H9 (cell line): ENCODE measurements around the gene TMEM140. TPM values are rescaled to one million over a fixed set of nuclear protein-coding genes. Genes with fewer than 3 reads are reported as not detected.

Experiments
- DNase-seq: peaks from one replicate; pipeline ENCODE4 v3.0.0-alpha.2; 2017
- H2AFZ ChIP-seq: one replicate; pipeline ENCODE4 v1.6.1; 2013; ENCODE audit warnings: mild to moderate bottlenecking, low read length, control low read depth, moderate library complexity
- H2AK5ac ChIP-seq: 2 replicates; pipeline ENCODE4 v1.6.1; 2013; ENCODE audit warnings: low read length, control low read depth, mixed read lengths; ENCODE audit not compliant: insufficient read length
- H2BK120ac ChIP-seq: one replicate; pipeline ENCODE4 v1.6.1; 2013; ENCODE audit warnings: low read depth, mild to moderate bottlenecking, low read length, control low read depth, inconsistent platforms; ENCODE audit not compliant: poor library complexity, severe bottlenecking
- H2BK12ac ChIP-seq: 2 replicates; pipeline ENCODE4 v1.6.1; 2013; ENCODE audit warnings: low read length, control low read depth, mixed read lengths, low read depth; ENCODE audit not compliant: insufficient read length
- H2BK15ac ChIP-seq: 2 replicates; pipeline ENCODE4 v1.6.1; 2013; ENCODE audit warnings: low read depth, low read length, control low read depth
- H2BK20ac ChIP-seq: one replicate; pipeline ENCODE4 v1.6.1; 2013; ENCODE audit warnings: low read depth, mild to moderate bottlenecking, low read length, control low read depth, inconsistent platforms; ENCODE audit not compliant: poor library complexity, severe bottlenecking
- H2BK5ac ChIP-seq: 2 replicates; pipeline ENCODE4 v1.6.1; 2013; ENCODE audit warnings: low read length, control low read depth, mixed read lengths; ENCODE audit not compliant: insufficient read length
- H3K14ac ChIP-seq: 2 replicates; pipeline ENCODE4 v1.6.1; 2013; ENCODE audit warnings: low read length, control low read depth; ENCODE audit not compliant: insufficient read depth
- H3K18ac ChIP-seq: 2 replicates; pipeline ENCODE4 v1.6.1; 2013; ENCODE audit warnings: low read depth, mild to moderate bottlenecking, mixed read lengths, low read length, control low read depth; ENCODE audit not compliant: insufficient read length
- H3K23ac ChIP-seq: 2 replicates; pipeline ENCODE4 v1.6.1; 2013; ENCODE audit warnings: low read length, control low read depth, mixed read lengths, low read depth; ENCODE audit not compliant: insufficient read length
- H3K23me2 ChIP-seq: 2 replicates; pipeline ENCODE4 v1.6.1; 2013; ENCODE audit warnings: low read depth, mild to moderate bottlenecking, mixed read lengths, low read length, control low read depth; ENCODE audit not compliant: insufficient read length, poor library complexity, severe bottlenecking
- H3K27ac ChIP-seq: 2 replicates; pipeline ENCODE4 v1.5.1; 2013; ENCODE audit warnings: low read length, control low read depth, mixed read lengths, low read depth; ENCODE audit not compliant: insufficient read length
- H3K27me3 ChIP-seq: 2 replicates; pipeline ENCODE4 v1.6.1; 2013; ENCODE audit warnings: low read length, control low read depth, inconsistent platforms; ENCODE audit not compliant: insufficient read depth
- H3K4ac ChIP-seq: 2 replicates; pipeline ENCODE4 v1.6.1; 2013; ENCODE audit warnings: low read depth, mild to moderate bottlenecking, control low read depth, inconsistent platforms, low read length, moderate library complexity
- H3K4me1 ChIP-seq: 2 replicates; pipeline ENCODE4 v1.6.1; 2013; ENCODE audit warnings: low read length, control low read depth, inconsistent platforms; ENCODE audit not compliant: insufficient read depth
- H3K4me2 ChIP-seq: 2 replicates; pipeline ENCODE4 v1.6.1; 2013; ENCODE audit warnings: low read length, control low read depth, mixed read lengths; ENCODE audit not compliant: insufficient read length, insufficient read depth
- H3K56ac ChIP-seq: 2 replicates; pipeline ENCODE4 v1.6.1; 2013; ENCODE audit warnings: low read depth, mild to moderate bottlenecking, mixed read lengths, low read length, control low read depth; ENCODE audit not compliant: insufficient read length
- H3K79me1 ChIP-seq: 2 replicates; pipeline ENCODE4 v1.6.1; 2013; ENCODE audit warnings: low read depth, mild to moderate bottlenecking, moderate library complexity, low read length, control low read depth, inconsistent platforms; ENCODE audit not compliant: insufficient read depth, poor library complexity, severe bottlenecking
- H3K79me2 ChIP-seq: 2 replicates; pipeline ENCODE4 v1.6.1; 2013; ENCODE audit warnings: low read length, control low read depth, inconsistent platforms; ENCODE audit not compliant: insufficient read depth
- H3K9ac ChIP-seq: 2 replicates; pipeline ENCODE4 v1.6.1; 2013; ENCODE audit warnings: low read length, control low read depth, mixed read lengths; ENCODE audit not compliant: insufficient read length; ENCODE audit errors: extremely low read depth
- H3K9me3 ChIP-seq: one replicate; pipeline ENCODE4 v1.6.1; 2013; ENCODE audit warnings: low read depth, low read length, inconsistent platforms; ENCODE audit not compliant: control insufficient read depth
- H3T11ph ChIP-seq: one replicate; pipeline ENCODE4 v1.6.1; 2013; ENCODE audit warnings: mild to moderate bottlenecking, low read length, control low read depth, inconsistent platforms
- H4K20me1 ChIP-seq: one replicate; pipeline ENCODE4 v1.6.1; 2013; ENCODE audit not compliant: control insufficient read depth, insufficient read length, insufficient read depth
- H4K5ac ChIP-seq: 2 replicates; pipeline ENCODE4 v1.6.1; 2013; ENCODE audit warnings: low read depth, mild to moderate bottlenecking, mixed read lengths, low read length, control low read depth; ENCODE audit not compliant: insufficient read length
- H4K8ac ChIP-seq: replicated peaks from 2 replicates; pipeline ENCODE4 v1.6.1; 2013; ENCODE audit warnings: low read length, control low read depth, mixed read lengths, low read depth; ENCODE audit not compliant: insufficient read length
- H4K91ac ChIP-seq: 2 replicates; pipeline ENCODE4 v1.6.1; 2013; ENCODE audit warnings: low read depth, mild to moderate bottlenecking, moderate library complexity, mixed read lengths, low read length, control low read depth; ENCODE audit not compliant: insufficient read length
- H3K27ac Mint-ChIP-seq, 3 experiments: 2 replicates in 2 of 3; 3 replicates in 1 of 3; pipeline ENCODE4 v1.8.0; 2020 to 2021; ENCODE audit warnings: mixed read lengths in 3 of 3, mild to moderate bottlenecking in 1 of 3, moderate library complexity in 1 of 3
- H3K27me3 Mint-ChIP-seq: 2 replicates; pipeline ENCODE4 v1.8.0; 2021; ENCODE audit warnings: low read depth, mild to moderate bottlenecking, moderate library complexity, mixed read lengths
- H3K36me3 Mint-ChIP-seq, 3 experiments: 2 replicates in 2 of 3; 3 replicates in 1 of 3; pipeline ENCODE4 v1.8.0; 2020 to 2021; ENCODE audit warnings: low read depth in 3 of 3, mixed read lengths in 3 of 3; ENCODE audit not compliant: insufficient read depth in 1 of 3
- H3K4me1 Mint-ChIP-seq, 2 experiments: 2 replicates each; pipeline ENCODE4 v1.8.0; 2020; ENCODE audit warnings: mixed read lengths in 2 of 2
- H3K4me3 Mint-ChIP-seq, 2 experiments: 2 replicates in 1 of 2; 3 replicates in 1 of 2; pipeline ENCODE4 v1.8.0; 2020 to 2021; ENCODE audit warnings: mild to moderate bottlenecking in 2 of 2, mixed read lengths in 2 of 2, moderate library complexity in 1 of 2
- H3K9me3 Mint-ChIP-seq, 2 experiments: 2 replicates in 1 of 2; 3 replicates in 1 of 2; pipeline ENCODE4 v1.8.0; 2020; ENCODE audit warnings: mild to moderate bottlenecking in 2 of 2, mixed read lengths in 2 of 2, moderate library complexity in 1 of 2
- CTCF ChIP-seq: fragments of 200-600 bp; sonication (generic); conservative IDR thresholded peaks from 3 replicates; pipeline ENCODE4 v1.8.0; 2021; ENCODE audit warnings: antibody characterized with exemption, mild to moderate bottlenecking
- WGBS: extraction: QIAGEN DNeasy Blood & Tissue Kit; methylation state at CpG from one replicate; pipeline ENCODE4 v1.1.7; 2013; ENCODE audit warnings: missing lambda C conversion rate, low lambda C conversion rate, mixed read lengths; ENCODE audit not compliant: insufficient read length; ENCODE audit errors: extremely low coverage; 5-methylcytosine and 5-hydroxymethylcytosine counted together
- total RNA-seq: library from RNA; stranded (reverse); gene quantifications from 2 replicates; pipeline ENCODE4 v1.2.1, GENCODE V29; 2021

Gene TMEM140
- total RNA-seq, 1 experiment from 2014 or later, result not detected

DNA sequence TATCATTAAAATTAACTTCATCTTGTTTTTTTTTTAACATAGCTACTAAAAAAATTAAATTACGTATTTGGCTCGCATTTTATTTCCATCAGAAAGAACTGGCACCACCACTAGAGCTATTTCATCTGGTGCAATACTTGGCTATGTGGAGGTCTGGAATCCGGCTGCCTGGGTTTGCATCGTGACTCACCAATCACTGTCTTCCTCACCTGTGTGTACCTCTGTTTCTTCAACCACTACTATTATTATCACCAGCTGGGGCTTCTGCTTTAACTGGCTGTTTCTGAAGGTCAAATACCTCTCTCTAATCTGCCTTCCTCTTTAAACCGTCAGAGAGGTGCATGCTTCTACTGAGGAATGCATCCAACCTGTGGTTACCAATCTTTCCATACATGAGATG is 57.0 kb downstream of the TMEM140 start:
- no peak overlapping the region for H2AFZ ChIP-seq
- peaks cover 3 to 21% (median 8%) of the 10 kb centered on the region in 3 experiments; a peak in 6 of 7 replicates for H3K36me3 Mint-ChIP-seq
- H3K79me2 ChIP-seq, result no peaks in the 10 kb centered on the region
- H3K79me1 ChIP-seq, result no peaks in the 10 kb centered on the region
- no peak overlapping the region for H3K14ac ChIP-seq
- H2BK15ac ChIP-seq, result no peak overlapping the region
- no peak overlapping the region for H3K4me3 Mint-ChIP-seq
- H3K27ac ChIP-seq, result no peak overlapping the region
- no peak overlapping the region for H3K4ac ChIP-seq
- H3K23ac ChIP-seq, result no peak overlapping the region
- no peak overlapping the region for H2AK5ac ChIP-seq
- TF ChIP-seq CTCF, result no peak
- H2BK5ac ChIP-seq, result no peak overlapping the region
- no peak overlapping the region for H2BK12ac ChIP-seq
- no peaks in the 10 kb centered on the region for H4K20me1 ChIP-seq
- no peak overlapping the region for H4K8ac ChIP-seq
- H4K5ac ChIP-seq, result no peak overlapping the region
- no CpG with 5 or more reads among the region's 5 CpGs for WGBS
- H3K56ac ChIP-seq, result no peak overlapping the region
- H3K27me3 Mint-ChIP-seq, result no peaks in the 10 kb centered on the region; the same call in 1 of the 2 replicates
- H3K9ac ChIP-seq, result no peak overlapping the region
- no peak for DNase-seq
- no peak overlapping the region for H3K27ac Mint-ChIP-seq
- H3T11ph ChIP-seq, result no peak overlapping the region
- H3K4me2 ChIP-seq, result no peak overlapping the region
- no peaks in the 10 kb centered on the region for H3K27me3 ChIP-seq
- H3K9me3 ChIP-seq, result no peaks in the 10 kb centered on the region
- H3K18ac ChIP-seq, result no peak overlapping the region
- no peaks in the 10 kb centered on the region for H3K4me1 ChIP-seq
- no peak overlapping the region for H4K91ac ChIP-seq
- no peak overlapping the region for H2BK20ac ChIP-seq
- H2BK120ac ChIP-seq, result no peak overlapping the region
- peaks cover 0 to 6% of the 10 kb centered on the region in 2 experiments; a peak in 2 of 4 replicates for H3K4me1 Mint-ChIP-seq
- H3K9me3 Mint-ChIP-seq, result no peaks in the 10 kb centered on the region
- H3K23me2 ChIP-seq, result no peaks in the 10 kb centered on the region
